GM21390 (cell line): Measurements from ENCODE around the gene CD101.
A peak's percentile ranks its signal among the peaks of the same experiment; 100 is the strongest.
"Not testable (repeated sequence)": the region's sequence is repeated elsewhere in the genome, so short reads cannot be mapped to it uniquely, and the experiment has no call there.

Source experiments
- ATAC-seq: cut with Tn5 transposase; IDR thresholded peaks from one replicate; pipeline ENCODE4 v1.9.1; 2021; ENCODE audit not compliant: unreplicated experiment

The CD101 gene, protein sequence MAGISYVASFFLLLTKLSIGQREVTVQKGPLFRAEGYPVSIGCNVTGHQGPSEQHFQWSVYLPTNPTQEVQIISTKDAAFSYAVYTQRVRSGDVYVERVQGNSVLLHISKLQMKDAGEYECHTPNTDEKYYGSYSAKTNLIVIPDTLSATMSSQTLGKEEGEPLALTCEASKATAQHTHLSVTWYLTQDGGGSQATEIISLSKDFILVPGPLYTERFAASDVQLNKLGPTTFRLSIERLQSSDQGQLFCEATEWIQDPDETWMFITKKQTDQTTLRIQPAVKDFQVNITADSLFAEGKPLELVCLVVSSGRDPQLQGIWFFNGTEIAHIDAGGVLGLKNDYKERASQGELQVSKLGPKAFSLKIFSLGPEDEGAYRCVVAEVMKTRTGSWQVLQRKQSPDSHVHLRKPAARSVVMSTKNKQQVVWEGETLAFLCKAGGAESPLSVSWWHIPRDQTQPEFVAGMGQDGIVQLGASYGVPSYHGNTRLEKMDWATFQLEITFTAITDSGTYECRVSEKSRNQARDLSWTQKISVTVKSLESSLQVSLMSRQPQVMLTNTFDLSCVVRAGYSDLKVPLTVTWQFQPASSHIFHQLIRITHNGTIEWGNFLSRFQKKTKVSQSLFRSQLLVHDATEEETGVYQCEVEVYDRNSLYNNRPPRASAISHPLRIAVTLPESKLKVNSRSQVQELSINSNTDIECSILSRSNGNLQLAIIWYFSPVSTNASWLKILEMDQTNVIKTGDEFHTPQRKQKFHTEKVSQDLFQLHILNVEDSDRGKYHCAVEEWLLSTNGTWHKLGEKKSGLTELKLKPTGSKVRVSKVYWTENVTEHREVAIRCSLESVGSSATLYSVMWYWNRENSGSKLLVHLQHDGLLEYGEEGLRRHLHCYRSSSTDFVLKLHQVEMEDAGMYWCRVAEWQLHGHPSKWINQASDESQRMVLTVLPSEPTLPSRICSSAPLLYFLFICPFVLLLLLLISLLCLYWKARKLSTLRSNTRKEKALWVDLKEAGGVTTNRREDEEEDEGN

DNA sequence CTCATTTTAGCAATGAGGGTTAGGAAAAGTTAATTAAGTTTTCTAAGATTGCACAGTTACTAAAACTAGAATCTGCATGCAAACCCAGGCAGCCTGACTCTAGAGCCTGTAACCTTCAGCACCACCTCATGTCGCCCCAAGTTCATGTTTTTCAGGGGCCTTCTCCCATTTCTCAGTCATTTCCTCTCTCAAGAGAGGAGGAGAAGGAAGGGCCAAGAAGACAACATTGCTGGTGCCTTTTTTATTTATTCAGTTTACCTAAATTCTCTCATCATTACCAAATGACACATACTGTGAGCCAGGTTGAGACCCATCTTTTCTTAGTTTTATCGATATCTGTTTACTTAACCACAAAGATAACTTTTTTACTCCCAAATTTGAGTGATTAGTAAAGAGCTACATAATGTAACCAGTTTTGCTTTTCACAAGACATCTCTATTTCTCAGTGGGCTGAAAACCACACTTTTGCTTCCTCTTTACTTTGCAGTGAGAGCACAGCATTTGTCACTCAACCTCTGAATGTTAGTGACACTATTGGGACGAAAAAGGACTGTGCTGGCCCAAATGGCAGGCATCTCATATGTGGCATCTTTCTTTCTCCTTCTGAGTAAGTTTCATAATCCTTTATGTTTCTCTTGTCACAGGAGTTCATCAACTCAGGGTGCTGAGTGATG, at the start of gene CD101:
TSS of gene CD101 (plus strand) at position 507 of the 674 bp plus-strand sequence. CDS start at position 565, 58 bp downstream.
- ATAC-seq: peak; percentile 98

DNA sequence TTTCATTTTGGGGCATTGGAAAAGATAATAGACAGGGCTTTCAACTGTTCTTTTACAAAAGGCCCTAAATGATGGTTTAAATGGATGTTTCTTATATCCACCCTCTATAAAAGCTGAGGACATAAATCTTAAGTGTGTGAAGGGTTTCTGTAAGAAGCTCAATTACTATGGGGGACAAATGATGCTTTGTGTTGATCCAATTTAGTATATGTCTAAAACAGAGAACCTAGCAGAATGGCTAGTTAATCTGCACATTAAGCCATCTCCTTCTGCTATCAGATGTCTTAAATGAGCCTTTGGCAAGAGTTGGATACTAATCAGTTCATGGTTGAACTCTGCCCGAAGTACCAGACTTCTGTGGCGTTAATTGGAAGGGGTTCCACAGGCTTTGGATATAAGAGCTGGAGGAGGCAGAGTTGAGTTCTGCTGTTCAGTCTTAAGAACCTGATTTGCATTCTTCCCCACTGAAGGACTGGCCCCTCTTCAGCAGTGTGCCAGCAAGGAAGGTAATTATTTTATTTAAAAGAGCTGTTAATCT, 48.8 kb upstream of the CD101 start:
- ATAC-seq: no peak

DNA sequence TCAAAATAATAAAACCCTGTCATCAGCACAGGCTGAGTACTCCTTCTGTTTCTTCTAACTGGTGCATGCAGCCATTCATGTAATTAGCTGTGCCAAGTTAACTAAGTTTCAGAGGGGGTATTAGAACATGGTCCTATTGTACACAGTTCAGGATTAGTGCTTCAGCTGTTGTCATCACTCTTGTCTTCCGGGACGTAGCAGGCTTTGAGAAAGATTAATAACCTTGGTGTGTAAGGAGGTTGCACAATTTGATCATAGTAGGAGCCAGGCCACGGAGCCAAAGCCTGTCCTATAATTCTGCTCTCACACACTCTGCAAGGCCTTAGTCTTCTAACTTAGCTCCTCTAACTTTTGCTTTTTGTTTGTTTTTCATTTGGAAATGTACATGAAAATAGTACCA, 47.1 kb upstream of the CD101 start:
- ATAC-seq: no peak

DNA sequence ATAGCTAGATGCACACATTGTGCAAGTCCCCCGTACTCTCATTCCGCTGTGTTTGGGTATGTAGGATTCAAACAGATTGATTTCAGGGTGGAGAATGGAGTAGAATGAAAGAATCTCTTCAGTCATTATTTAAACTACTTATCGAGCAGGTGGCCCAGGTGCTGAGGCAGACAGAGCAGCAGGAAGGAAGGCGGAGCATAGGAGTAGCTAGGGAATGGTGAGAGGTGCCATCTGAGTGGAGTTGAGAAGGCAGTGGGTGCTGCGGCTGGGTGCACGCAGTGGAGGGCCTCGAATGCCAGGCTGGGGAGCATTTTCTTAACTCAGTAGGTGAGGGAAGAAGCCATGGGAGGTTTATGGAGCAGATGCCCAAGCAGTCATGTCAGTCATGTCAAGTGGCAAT, 45.2 kb upstream of the CD101 start:
- ATAC-seq: no peak

DNA sequence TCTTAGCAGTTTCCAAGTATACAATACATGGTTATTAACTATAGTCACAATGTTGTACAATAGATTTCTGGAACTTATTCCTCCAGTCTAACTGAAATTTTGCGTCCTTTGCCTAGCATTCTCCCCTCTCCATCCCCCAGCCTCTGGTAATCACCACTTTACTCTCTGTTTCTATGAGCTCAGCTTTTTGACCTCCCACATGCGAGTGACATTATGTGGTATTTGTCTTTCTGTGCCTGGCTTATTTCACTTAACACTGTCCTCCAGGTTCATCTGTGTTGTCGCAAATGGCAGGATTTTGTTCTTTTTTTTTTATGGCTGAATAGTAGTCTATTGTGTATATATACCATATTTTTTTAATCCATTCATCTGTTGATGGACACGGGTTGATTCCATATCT, 43.9 kb upstream of the CD101 start:
- ATAC-seq: no peak

DNA sequence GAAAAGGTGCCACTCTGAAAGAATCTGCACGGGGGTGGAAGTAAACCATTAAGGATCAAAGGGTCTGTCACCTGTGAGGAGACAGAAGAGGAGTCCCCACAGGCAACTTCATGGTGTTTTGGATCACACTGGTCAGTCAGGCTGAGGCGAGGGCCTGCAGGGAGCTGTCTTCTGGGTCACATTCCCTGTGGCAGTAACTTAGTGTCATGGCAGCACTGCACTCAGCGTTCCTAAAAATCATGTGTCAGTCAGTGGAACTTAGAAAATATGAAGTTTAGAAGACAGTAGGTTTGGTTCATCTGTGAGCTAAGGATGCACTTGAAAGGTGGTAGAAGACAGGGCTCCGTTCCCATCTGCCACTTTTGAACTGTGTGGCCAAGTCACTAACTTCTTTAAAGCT, 43.5 kb upstream of the CD101 start:
- ATAC-seq: no peak

DNA sequence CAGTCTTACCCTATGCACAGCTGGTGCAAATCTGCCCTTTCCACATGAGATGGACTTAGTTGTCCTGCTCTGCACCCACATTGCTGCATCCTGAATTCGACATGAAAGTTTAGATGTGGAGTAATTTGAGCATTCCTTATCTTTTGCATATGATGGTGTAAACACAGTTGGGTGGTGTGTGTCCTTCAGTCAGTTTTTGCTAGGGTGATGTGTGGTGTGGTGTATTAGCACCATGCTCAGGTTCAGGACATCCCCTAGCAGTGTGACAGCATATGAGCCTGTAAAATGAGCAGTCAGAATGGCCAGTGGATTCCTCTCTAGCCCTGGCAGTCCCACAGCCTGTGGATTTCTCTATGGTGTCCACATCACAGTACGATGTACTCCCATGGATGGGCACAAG, 42.6 kb upstream of the CD101 start:
- ATAC-seq: no peak

DNA sequence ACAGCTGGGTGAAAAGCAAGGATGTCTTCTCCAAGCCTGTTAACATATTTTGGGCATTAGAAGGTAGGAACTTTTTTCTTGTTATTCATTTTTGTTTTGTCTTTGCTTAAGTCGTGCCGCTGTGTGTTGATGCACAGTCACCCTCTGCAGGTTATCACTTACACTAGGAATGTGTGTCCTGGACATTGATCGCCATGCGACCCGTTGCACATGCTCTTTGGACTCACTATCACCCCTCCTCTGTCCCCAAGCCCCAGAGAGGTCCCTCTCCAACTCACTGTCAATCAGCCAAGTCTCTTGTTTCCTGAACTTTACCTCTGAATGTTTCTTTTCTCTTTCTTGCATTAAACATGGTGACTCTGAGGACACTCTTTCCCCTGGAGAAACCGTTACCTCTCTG, 40.0 kb upstream of the CD101 start:
- ATAC-seq: no peak

DNA sequence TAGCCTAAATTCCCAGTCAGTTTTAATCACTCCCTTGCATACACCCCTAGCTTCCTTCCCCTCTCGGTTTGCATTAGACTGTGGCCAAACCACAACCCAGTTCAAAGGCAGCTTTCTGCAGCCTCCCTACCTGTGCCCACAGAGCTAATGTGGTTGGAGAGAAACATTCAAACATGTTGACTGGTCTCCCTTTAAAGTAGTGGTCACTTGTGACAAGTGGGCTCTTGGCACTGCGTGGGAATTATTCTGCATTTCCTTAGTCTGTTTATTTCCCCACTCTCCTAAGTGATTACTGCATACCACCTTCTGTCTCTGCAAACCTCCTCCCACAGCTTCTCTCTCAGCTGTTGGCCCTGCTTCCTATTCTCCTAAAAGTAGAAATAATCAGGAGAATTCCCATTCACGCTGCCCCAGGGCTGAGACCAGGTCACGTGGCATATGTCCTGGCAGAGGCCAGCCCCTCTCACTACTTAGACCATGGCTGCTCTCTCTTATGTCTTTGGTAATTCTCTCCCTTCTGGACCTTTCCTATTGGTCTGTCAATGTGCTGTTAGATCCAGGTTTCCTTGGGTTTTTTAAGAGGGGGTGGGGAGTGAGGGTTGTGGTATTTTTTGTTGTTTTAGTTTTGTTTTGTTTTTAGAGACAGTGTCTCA, 38.4 kb upstream of the CD101 start:
- no peak for ATAC-seq

DNA sequence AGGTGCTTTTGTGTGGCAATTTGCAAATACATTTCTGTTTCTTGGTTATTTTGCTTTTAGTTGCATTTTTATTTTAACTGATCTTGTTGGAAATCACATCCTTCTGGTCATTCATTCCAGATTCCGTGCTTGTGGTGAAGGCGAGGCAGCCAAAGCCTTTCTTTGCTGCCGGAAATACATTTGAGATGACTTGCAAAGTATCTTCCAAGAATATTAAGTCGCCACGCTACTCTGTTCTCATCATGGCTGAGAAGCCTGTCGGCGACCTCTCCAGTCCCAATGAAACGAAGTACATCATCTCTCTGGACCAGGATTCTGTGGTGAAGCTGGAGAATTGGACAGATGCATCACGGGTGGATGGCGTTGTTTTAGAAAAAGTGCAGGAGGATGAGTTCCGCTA, 34.8 kb upstream of the CD101 start:
- no peak for ATAC-seq

DNA sequence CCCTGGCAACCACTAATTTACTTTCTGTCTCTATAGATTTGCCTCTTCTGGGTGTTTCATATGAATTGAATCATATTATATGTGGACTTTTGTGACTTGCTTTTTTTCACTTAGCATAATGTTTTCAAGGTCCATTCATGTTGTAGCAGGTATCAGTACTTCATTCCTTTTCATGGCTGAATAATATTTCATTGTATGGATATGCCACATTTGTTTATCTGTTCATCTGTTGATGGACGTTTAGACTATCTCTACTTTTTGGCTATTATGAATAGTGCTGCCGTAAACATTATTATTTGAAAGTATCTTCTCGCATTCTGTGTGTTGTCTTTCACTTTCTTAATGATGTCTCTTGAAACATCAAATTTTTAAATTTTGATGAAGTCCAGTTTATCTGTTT, 32.8 kb upstream of the CD101 start:
- ATAC-seq: no peak

DNA sequence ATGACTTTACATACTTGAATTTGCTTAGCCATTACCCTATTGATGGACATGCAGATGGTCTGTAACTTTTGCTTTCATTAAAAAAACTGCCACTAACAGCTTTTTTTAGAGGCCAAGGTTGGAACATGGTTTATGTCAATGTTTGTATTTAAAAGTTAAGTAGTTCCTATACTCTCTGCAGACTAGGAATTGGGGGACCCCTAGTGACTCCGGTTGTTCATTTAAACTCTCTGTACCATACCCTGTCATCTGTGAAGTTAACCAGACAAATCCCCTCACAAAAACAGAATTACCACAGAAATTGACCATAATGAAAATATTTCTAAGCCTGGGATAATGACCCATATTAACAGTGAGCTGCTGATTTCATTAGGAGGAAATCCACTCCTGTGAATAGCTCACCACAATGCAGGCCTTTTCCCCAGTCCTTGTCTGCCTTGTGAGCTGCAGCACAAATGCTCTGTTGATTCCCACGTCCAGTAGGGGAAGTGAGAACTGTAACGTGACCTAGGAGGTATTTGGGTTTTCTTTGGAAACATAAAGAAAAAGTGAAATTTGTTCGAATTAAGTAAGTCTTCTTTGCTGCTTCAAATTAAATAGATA, 30.2 kb upstream of the CD101 start:
- no peak for ATAC-seq

DNA sequence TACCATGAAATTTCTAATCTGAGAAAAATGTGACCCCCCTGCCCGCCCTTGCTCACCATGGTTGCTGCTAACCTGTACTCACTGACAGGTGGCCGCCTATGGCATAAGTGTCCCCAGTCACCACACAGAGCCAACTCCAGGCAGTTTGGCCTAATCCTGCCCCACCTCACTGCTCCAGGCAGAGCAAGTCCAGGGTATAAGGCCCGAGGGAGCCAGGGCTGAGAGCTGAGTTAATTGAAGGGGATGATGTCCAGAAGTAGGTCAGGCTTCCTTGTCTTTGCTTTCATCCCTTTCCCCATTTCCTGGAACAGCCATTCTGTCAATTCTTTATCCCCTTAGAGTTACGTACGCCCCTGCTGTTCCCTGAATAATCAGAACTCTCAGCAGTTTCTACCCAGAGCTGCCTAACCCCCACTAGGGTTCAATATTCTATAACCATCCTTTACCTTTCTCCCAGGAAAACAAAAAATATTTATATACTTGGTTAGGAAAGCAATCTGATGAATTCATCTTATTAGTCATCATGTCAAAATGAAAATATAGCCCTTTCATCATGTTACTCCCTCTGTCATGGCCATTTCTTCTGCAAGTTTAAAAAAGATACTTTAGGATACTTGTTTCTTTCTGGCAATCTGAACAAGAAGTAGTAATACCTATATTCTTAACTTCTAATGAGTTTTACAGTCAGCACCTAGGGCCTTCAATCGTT, 29.4 kb upstream of the CD101 start:
- ATAC-seq: no peak

DNA sequence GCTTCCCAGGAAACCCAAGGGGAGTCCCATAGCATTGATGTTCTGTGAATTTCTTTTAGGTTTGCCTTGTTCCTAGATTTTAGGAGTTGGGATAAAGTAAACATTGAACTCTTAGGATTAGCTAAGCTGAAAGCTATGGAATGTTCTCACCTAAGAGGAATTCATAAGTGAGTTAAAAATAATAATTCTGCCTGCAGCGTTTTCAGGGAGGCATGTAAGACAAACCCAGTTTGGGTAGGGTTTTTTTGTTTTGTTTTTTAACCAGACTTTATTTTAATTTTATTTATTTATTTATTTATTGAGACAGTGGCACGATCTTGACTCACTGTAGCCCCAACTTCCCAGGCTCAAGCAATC, 28.9 kb upstream of the CD101 start:
- no peak for ATAC-seq

DNA sequence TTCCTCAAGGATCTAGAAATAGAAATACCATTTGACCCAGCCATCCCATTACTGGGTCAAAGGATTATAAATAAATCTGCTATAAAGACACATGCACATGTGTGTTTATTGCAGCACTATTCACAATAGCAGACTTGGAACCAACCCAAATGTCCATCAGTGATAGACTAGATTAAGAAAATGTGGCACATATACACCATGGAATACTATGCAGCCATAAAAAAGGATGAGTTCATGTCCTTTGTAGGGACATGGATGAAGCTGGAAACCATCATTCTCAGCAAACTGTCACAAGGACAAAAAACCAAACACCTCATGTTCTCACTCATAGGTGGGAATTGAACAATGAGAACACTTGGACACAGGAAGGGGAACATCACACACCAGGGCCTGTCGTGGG, 21.3 kb upstream of the CD101 start:
- not testable (repeated sequence) for ATAC-seq

DNA sequence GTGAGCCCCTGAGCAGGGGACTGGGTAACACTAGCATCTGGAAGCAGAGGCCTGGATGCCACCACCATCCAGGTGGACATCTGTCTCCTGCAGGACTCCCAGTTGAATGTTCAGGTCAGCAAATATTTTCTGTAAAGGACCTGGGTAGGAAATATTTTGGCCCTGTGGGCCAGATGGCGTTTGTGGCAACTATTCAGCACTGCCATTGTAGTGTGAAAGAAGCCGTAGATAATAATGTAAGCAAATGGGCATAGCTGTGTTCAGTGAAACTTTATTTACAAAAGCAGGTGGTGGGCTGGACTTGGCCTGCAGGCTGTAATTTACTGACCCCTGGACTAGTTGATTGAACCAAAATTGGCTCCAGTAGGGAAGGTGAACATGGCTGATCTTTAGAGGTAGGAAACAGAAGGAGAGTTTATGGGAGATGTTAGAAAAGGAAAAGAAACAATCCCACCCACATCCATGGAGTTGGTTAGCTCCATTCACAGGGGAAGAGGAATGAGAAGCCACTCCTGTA, 20.0 kb upstream of the CD101 start:
- ATAC-seq: no peak

DNA sequence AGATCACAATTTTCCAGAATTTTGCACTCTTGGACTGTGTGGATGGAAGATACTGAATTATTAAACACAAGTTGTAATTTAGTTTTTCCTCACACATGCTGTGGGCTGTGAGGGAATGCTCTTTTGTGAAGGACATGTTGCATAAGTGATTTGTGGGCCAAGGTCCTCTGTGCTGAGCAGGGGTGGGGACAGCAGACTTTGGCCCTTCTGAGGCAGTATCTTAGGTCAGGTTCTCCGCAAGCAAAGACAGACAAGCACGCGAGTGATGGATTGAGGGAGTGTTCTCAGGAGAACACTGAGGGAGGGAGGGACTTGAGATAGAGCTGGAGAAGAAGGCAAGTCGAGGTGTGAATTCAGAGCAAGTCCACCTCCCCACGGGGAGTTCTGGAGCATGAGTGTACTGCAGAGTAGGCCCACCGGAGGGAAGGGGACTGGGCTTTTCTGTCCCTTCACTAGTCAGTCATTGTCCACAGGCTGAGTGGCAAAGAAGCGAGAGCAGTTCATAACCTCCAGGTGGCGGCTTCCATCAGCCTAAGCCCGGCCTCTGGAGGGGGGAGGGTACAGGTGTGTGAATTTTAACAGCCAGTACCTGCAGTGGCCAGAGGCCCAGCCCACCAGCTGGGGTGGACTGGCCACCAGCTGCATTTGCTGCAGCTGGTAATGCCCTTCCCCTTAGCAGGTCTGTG, 19.1 kb upstream of the CD101 start:
- no peak for ATAC-seq

DNA sequence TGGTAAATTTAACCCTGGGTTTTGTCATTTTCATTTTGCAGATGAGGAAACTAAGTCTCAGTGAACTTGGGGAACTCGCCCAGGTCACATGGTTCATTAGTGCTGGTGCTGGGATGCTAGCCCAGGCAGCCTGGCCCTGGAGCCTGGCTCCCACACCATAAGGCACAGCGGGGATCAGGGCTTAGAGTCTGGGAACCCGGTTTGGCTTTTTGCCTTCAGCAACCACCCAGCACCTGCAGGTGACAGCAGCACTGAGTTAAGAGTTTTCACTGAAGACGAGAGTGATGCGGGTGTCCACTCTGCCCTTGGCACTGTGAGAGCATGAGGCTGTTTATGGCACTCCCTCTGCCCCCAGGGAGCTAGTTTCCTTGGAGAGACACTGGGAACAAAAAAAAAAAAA, 18.4 kb upstream of the CD101 start:
- ATAC-seq: no peak

DNA sequence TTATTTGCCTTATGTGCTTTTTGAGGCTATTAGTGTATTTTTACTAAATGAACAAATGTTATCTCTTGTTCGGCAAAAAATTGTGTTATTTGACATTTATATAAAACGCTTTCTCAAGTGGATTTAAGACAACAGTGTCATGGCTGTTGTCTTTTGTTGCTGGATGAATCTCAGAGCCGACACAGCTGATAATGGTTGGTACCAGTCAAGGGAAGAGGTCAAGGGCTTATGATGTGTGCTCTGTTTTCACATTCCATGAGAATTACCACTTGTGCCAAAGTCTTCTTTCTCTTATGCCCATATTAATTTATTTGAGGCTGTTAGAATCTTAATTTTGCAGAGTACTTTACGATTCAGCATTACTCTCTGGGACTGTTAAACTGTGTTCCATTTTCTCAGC, 17.9 kb upstream of the CD101 start:
- no peak for ATAC-seq
